Right lobe of liver (tissue), 6 donors: Measurements from ENCODE around the gene ZFR. TPM values are rescaled to one million over a fixed set of nuclear protein-coding genes. Genes with fewer than 3 reads are reported as not detected.

Experiments used
- ATAC-seq, 4 donors: fragments of 200-7000 bp; cut with Tn5 transposase; one replicate each; pipeline ENCODE4 v1.9.1; 2020; ENCODE audit warnings: mild to moderate bottlenecking in 4 of 4, moderate library complexity in 4 of 4
- DNase-seq, 3 donors: peaks; one replicate each; pipeline ENCODE4 v3.0.0-alpha.2; 2020
- H3K27ac ChIP-seq, 3 donors: fragments of 200-600 bp; one replicate each; pipeline ENCODE4 v1.8.0; 2022
- H3K27me3 ChIP-seq, 2 donors: fragments of 200-600 bp; one replicate each; pipeline ENCODE4 v1.8.0; 2022
- H3K36me3 ChIP-seq, 4 donors: fragments of 200-600 bp; sonication (generic) in 1 of 4; one replicate each; pipeline versions ENCODE4 v1.5.1 to v1.8.0; 2017 to 2022; ENCODE audit warnings: control low read depth in 1 of 4
- H3K4me1 ChIP-seq, 4 donors: fragments of 200-600 bp; sonication (generic) in 1 of 4; one replicate each; pipeline versions ENCODE4 v1.5.1 to v1.8.0; 2017 to 2022; ENCODE audit warnings: control low read depth in 1 of 4
- H3K4me3 ChIP-seq, 3 donors: fragments of 200-600 bp; one replicate each; pipeline ENCODE4 v1.8.0; 2022
- H3K9me3 ChIP-seq, 4 donors: fragments of 200-600 bp; sonication (generic) in 1 of 4; one replicate each; pipeline versions ENCODE4 v1.5.1 to v1.8.0; 2017 to 2022; ENCODE audit warnings: control low read depth in 1 of 4
- POLR2A ChIP-seq: fragments of 450-650 bp; IDR thresholded peaks from one replicate; pipeline ENCODE4 v1.6.1; 2017; ENCODE audit warnings: antibody characterized with exemption, mild to moderate bottlenecking
- WGBS: methylation state at CpG from one replicate; pipeline ENCODE4 v1.1.6; 2018; ENCODE audit warnings: low coverage, low lambda C conversion rate; ENCODE audit not compliant: insufficient coverage; ENCODE audit errors: missing lambda C conversion rate; 5-methylcytosine and 5-hydroxymethylcytosine counted together
- intact Hi-C, 2 donors: fragments of 100-400 bp; cut with DNase I; formaldehyde crosslinking; loops; one replicate each; pipeline versions ENCODE4 v1.11.2 to v1.14.1; 2022
- total RNA-seq, 6 experiments: library from RNA; depleted of rRNA in 2 of 6; stranded (reverse); fragments of >200 nt in 2 of 6; fragmentation: NEBNext Ultra II Directional in 3 of 6; extraction: Animal tissue kit (Norgen Biotek cat#: 25700) in 3 of 6; gene quantifications; one replicate each; pipeline versions ENCODE4 v1.1.0 to v1.2.4, GENCODE V29; 2016 to 2023
- TF ChIP-seq, protein P1 (sequence below), 4 donors: fragments of 200-600 bp in 3 of 4; fragments of 450-650 bp in 1 of 4; IDR thresholded peaks; one replicate each; pipeline versions ENCODE4 v1.5.1 to v1.8.0; 2016 to 2022; ENCODE audit warnings: antibody characterized with exemption in 4 of 4, mild to moderate bottlenecking in 2 of 4
- donor health status: DM: no; HTN: yes; CAD: no.
- donor health status: DM: no; HTN: no; CAD: no.
- donor health status: DM: no; HTN: no; CAD: no.
- donor health status: DM: no; HTN: yes; CAD: no.
- donor health status: DM: no; HTN: yes; CAD: no.

ZFR gene
- total RNA-seq, 6 experiments from 2014 or later: 19.8 to 36.8 (median 25.8) TPM

GRCh38 chr5:32487008-32487407 is 42.5 kb upstream of the ZFR start:
- DNase-seq (no peak), ATAC-seq (no peak)
- H3K4me1 ChIP-seq: peaks cover 0 to 4% (median 1%) of the 10 kb centered on the region in 4 donors
- H3K36me3 ChIP-seq: no peaks in the 10 kb centered on the region
- intact Hi-C loops: loop anchor here in 1 of 2 donors (10.0 kb wide), 1 partner anchor 128 kb away; no protein-coding TSS in a partner anchor
- 80% methylated on average over 3 of the region's 3 CpGs for WGBS
- no peak overlapping the region for H3K27ac ChIP-seq
- no peaks in the 10 kb centered on the region for H3K9me3 ChIP-seq
- H3K27me3 ChIP-seq: no peaks in the 10 kb centered on the region
- no peak for TF ChIP-seq POLR2A
- no peak overlapping the region for H3K4me3 ChIP-seq

DNA sequence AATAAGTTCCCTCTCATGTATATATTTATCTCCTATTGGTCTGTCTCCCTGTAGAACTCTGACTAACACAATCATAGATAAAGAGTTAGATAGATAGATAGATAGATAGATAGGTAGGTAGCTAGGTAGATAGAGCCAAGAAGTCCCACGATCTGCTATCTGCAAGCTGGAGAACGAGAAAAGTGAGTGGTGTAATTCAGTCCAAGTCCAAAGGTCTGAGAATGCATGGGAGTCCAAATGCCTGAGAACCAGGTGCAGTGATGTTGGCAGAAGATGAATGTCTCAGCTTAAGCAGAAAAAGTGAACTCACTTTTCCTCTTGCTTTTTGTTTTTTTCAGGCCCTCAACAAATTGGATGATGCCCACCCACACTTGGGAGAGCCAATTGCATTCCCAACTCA is 37.7 kb upstream of the ZFR start:
- intact Hi-C loops: loop anchor here in 1 of 2 donors (10.0 kb wide), 1 partner anchor 133 kb away; no protein-coding TSS in a partner anchor
- H3K27ac ChIP-seq: no peak overlapping the region
- H3K4me1 ChIP-seq: no peaks in the 10 kb centered on the region
- ATAC-seq (peak; percentile 32 to 84 (median 50)), DNase-seq (no peak)
- no peak overlapping the region for H3K4me3 ChIP-seq
- WGBS: 27% methylated on average over 2 of the region's 2 CpGs
- no peak for TF ChIP-seq POLR2A
- TF ChIP-seq, protein P1, sequence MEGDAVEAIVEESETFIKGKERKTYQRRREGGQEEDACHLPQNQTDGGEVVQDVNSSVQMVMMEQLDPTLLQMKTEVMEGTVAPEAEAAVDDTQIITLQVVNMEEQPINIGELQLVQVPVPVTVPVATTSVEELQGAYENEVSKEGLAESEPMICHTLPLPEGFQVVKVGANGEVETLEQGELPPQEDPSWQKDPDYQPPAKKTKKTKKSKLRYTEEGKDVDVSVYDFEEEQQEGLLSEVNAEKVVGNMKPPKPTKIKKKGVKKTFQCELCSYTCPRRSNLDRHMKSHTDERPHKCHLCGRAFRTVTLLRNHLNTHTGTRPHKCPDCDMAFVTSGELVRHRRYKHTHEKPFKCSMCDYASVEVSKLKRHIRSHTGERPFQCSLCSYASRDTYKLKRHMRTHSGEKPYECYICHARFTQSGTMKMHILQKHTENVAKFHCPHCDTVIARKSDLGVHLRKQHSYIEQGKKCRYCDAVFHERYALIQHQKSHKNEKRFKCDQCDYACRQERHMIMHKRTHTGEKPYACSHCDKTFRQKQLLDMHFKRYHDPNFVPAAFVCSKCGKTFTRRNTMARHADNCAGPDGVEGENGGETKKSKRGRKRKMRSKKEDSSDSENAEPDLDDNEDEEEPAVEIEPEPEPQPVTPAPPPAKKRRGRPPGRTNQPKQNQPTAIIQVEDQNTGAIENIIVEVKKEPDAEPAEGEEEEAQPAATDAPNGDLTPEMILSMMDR (IDR thresholded peaks at IDR 0.05): no peak
- no peaks in the 10 kb centered on the region for H3K9me3 ChIP-seq
- H3K36me3 ChIP-seq: no peaks in the 10 kb centered on the region
- H3K27me3 ChIP-seq: no peaks in the 10 kb centered on the region

DNA sequence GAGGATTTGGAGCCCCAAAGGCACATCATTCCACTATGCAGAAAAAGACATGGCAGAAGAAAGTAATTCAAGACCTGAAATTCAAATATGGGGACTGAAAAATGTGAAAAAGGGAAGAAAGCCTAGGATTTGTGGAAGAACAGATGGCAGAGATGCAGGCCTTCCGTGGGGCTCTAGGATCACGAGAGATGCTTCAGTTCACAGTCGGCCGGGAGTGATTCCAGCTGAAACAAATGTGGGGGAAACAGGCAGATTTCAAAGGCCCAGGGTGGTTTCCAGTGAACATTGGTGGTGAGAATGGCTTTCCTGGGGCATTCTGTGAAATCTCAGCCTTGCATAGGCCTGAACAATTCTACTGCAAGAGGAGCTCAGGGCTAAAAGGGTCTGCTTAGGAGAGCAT is 34.6 kb upstream of the ZFR start:
- ATAC-seq (no peak), DNase-seq (no peak)
- no peaks in the 10 kb centered on the region for H3K36me3 ChIP-seq
- WGBS: 90% methylated on average over 4 of the region's 4 CpGs
- no peaks in the 10 kb centered on the region for H3K4me1 ChIP-seq
- intact Hi-C loops: no loop called here
- no peak overlapping the region for H3K27ac ChIP-seq
- H3K27me3 ChIP-seq: no peaks in the 10 kb centered on the region
- TF ChIP-seq, protein P1 (IDR thresholded peaks at IDR 0.05): no peak
- no peak for TF ChIP-seq POLR2A
- no peaks in the 10 kb centered on the region for H3K9me3 ChIP-seq
- H3K4me3 ChIP-seq: no peak overlapping the region

GRCh38 chr5:32476891-32477290 is 32.4 kb upstream of the ZFR start:
- Histone ChIP-seq H3K4me1 (no peaks in the 10 kb centered on the region), H3K4me3 (no peak overlapping the region), H3K27me3 (no peaks in the 10 kb centered on the region), H3K9me3 (no peaks in the 10 kb centered on the region), H3K36me3 (no peaks in the 10 kb centered on the region), H3K27ac (no peak overlapping the region)
- WGBS: 67% methylated on average over 1 of the region's 1 CpG
- no peak for TF ChIP-seq POLR2A
- TF ChIP-seq, protein P1 (IDR thresholded peaks at IDR 0.05): no peak
- DNase-seq: no peak
- no peak for ATAC-seq
- intact Hi-C loops: no loop called here

DNA sequence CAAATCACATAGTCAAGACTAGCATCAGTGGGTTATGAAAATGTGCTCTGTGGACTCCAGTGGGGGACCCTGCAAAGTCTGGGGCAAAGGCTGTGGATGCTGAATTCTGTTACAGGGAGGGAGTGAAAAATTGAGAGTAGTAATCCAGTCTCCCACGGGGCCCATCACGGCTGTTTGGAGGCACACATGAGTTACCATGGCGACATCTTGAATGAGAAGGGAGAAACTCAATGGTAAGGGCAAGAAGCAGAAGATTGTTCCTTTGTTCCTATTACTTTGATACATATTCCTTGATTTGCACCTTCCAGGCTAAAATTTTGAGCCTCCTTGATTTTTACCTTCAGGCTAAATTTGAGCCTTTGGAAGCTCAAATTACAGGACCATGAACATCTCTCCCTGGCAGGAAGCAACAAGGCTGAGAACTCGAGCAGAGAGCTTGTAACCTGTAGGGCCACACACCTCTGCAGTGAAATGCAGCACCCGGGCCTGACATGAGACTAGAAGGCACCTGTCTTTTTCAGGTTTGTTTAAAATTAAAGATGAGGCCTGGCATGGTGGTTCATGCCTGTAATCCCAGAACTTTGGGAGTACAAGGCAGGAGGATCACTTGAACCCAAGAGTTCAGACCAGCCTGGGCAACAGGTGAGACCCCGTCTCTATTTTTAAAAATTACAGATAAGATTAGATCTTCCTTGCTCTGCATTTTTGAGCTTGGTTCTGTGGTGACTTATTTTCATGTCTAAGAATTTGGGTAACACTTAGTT is 31.0 kb upstream of the ZFR start:
- DNase-seq (no peak), ATAC-seq (no peak)
- intact Hi-C loops: no loop called here
- H3K36me3 ChIP-seq: no peaks in the 10 kb centered on the region
- no peaks in the 10 kb centered on the region for H3K4me1 ChIP-seq
- WGBS: 65% methylated on average over 3 of the region's 6 CpGs
- H3K27ac ChIP-seq: no peak overlapping the region
- no peak overlapping the region for H3K4me3 ChIP-seq
- H3K9me3 ChIP-seq: no peaks in the 10 kb centered on the region
- H3K27me3 ChIP-seq: no peaks in the 10 kb centered on the region
- no peak for TF ChIP-seq POLR2A
- TF ChIP-seq, protein P1 (IDR thresholded peaks at IDR 0.05): no peak
